Stromal cell of bone marrow (primary cell): ENCODE results near the gene SHMT1.
"Not testable (repeated sequence)": the region's sequence is repeated elsewhere in the genome, so short reads cannot be mapped to it uniquely, and the experiment has no call there.

Experiments
- DNase-seq: peaks from one replicate; pipeline ENCODE4 v3.0.0-alpha.2; 2012; ENCODE audit warnings: low read depth

SHMT1 gene

DNA sequence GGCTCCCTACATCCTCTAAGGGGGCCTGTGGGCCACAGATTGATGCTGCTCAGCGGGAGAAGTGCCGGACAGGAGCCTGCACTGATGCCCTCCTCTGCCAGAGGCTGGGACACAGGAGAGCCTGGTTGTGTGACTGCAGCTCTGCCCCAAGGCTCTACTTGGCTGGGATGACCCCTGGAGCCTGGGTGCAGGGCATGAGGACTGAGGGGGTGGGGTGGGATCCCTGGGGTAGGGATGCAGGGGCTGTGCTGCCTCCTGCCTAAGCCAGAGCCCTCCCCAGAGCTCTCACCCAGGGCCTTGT is 14.8 kb upstream of the SHMT1 start:
- no peak for DNase-seq

DNA sequence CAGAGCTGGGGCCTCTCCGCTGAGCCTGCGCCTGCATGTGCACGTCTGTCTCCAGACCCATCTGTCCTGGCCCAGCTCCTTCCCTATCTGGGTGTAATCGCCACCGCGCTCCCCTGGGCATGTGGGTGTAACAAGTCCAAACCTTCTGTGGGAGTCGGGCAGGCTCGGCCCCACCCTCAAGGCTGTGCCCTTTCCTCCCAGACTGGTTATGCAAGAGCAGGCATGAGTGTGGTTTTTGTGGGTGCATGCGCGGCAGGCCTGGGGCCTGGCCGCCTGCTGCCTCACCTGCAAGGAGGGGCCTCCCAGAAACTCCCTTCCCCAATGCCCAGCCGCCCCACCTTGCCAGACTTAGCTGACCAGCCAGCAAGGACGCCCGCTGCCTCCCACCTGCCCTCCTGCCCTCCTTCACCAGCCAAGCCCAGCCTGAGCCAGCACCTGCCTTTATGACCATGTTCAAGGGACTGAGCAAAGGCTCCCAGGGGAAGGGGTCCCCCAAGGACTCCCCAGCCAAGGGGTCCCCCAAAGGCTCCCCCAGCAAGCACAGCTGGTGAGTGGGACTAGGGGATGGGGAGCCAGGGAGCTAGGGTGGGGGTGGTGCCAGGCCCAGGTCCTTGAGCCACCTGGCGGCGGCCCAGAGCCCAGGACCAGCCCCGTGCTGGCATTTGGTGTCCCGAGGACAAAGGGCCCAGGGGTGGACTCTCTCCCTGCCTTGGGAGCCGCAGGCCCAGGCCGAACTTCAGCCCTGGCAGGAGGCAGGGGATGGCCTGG is 14.3 kb upstream of the SHMT1 start, which contains the start of gene EVPLL:
TSS of gene EVPLL (plus strand) at position 342 of the 768 bp plus-strand sequence. CDS start 3,160 bp downstream, outside the sequence.
- DNase-seq, result no peak

DNA sequence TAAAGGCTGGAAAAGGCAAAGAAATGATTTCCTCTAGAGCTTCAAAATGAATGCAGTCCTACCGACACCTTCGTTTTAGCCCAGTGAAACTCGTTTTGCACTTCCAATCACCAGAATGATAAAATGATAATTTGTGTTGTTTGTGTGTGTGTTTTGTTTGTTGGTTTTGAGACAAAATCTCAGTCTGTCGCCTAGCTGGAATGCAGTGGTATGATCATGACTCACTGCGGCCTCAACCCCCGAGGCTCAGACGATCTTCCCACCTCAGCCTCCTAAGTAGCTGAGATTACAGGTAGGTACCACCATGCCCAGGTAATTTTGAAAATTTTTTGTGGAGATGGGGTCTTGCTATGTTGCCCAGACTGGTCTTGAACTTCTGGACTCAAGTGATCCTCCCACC is 10.9 kb upstream of the SHMT1 start:
- DNase-seq, result no peak

DNA sequence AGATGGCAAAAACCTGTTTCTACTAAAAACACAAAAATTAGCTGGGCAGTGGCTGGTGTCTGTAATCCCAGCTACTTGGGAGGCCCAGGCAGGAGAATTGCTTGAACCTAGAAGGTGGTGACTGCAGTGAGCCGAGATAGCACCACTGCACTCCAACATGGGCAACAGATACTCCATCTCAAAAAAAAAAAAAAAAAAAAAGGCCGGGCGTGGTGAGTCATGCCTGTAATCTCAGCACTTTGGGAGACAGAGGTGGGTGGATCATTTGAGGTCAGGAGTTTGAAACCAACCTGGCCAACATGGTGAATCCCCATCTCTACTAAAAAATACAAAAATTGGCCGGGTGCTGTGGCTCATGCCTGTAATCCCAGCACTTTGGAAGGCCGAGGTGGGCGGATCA is 9.8 kb upstream of the SHMT1 start:
- not testable (repeated sequence) for DNase-seq

DNA sequence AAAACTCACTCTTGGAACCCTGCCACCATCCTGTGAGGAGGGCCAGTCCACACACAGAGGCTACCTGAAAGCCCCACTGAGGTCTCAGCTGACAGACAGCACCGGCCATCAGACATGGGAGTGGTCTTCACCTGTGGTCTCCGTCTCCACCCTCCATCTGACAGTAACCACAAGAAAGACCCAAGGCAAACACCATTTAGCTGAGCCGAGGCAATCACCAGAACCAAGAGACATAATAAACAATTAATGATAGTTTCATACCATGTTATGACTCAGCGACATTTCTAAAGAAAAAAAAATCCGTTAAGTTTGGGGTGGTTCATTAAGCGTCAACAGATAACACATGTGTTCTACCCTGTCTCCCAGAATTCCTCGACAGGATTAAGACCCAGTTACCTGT is 8.1 kb upstream of the SHMT1 start:
- DNase-seq, result no peak

DNA sequence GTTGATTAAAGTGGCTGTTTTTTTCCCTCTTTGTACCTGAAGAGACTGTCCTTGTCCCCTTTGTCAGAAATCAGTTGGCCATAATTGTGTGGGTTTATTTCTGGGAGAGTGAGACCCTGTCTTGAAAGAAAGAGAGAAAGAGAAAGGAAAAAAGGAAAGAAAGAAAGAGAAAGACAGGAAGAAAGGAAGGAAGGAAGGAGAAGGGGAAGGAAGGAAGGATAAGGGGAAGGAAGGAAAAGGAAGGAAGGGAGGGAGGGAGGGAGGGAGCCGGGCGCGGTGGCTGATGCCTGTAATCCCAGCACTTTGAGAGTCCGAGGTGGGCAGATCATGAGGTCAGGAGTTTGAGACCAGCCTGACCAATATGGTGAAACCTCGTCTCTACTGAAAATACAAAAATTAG is 7.4 kb upstream of the SHMT1 start:
- no peak for DNase-seq

DNA sequence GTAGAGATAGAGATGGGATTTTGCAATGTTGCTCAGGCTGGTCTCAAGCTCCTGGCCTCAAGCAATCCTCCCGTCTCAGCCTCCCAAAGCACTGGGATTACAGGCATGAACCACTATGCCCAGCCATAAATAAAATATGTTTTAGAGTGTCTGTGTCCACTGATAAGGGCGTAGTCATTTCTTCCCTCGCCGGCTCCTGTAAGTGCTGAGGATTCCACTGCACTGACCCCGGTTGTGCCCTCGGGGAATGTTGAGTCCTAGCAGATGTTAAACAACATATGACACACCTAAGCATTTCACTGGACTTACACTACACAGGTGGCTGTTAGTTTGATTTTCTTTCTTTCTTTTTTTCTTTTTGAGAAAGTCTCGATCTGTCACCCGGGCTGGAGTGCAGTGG is 5.6 kb upstream of the SHMT1 start:
- DNase-seq, result no peak

DNA sequence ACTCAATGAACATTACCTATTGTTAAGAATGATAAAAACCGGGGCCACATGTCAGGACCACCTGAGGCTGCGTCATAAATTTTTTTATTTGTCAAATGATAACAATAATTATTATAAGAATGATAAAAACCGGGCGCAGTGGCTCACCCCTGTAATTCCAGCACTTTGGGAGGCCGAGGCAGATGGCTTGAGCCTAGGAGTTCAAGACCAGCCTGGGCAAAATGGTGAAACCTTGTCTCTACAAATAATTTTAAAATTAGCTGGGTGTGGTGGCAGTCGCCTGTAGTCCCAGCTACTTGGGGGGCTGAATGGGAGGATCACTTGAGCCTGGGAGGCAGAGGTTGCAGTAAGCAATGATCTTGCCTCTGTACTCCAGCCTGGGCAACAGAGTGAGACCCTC is 816 bp upstream of the SHMT1 start:
- DNase-seq, result no peak

DNA sequence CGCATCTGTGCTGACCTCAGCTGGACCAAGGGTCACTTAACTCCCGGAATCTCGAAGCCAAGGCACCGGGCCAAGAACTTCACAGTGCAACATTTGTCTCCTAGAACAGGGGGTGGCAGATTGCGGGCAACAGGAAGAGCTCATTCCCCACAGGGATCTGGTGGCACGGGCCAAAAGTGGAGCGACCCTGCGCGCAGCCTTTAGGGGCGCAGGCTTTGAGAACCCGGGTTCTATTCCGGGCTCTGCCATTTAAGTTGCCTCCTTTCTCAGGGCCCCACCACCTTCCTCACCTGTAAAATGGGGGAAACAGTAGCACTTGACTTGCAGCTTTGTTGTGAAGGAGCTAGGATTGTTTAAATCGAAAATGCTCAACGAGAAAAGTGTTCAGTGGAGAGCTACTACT is 651 bp downstream of the SHMT1 start:
- DNase-seq, result no peak

DNA sequence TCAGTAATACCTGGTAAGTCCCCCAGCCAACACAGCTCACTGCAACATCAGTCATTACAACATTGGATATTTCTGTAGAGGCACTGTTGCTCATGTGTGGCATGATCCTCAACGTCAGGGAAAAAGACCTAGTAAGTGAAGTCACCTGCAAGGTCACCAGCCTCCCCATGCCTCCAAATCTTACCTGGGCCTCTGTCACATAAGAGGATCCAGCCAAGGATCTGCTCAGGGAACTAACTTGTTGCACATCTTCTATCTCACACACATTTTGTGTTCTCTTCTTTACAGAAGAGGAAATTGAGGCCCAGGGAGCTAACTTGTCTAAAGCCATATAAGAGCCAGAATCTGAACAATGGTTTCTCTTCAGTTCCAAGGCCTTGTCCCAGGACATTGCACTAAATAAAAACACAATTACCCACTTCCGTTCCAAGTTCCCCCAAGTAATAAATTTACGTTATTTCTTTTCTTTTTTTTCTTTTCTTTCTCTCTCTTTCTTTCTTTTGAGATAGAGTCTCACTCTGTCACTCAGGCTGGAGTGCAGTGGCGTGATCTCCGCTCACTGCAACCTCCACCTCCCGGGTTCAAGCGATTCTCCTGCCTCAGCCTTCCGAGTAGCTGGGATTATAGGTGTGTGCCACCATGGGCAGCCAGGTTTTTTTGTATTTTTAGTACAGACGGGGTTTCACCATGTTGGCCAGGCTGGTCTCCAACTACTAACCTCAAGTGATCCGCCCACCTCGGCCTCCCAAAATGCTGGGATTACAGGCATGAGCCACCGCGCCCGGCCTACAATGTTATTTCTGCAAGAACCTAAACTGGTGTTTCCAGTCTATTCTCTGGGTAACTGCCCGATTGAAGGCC is 1.3 kb downstream of the SHMT1 start:
- DNase-seq, result no peak

DNA sequence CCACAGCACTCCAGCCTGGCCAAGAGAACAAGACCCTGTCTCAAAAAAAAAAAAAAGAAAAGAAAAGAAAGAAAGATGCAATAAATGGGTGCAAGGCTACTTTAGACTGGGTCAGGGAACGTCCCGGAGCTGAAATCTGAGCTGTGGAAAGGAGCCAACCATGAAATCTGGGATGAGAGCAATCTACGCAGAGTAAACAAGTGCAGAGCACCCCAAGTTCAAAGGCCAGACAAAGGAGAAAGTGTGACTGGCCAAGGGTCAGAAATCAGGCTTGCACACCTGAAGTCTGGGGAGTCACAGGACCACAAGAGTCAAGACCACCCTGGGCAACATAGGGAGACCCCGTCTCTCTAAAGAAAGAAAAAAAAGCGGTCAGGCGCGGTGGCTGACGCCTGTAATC is 2.8 kb downstream of the SHMT1 start:
- no peak for DNase-seq

DNA sequence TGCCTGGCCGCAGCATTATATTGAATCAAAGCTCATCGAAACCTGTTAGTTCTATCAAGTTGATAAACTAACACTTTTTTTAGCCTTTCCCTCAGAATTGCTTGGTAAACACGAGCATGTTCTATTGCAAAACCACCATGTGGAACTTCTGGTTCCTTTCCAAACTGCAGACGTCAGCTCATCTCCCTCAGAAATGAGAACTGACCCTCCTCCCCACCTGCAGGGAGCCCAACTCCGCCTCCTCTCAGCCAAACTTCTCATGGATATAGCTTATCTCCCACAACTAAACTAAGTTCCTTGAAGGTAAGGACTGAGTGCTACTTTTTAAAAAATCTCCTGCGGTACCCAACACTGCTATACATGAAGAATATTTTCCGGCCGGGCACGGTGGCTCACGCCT is 6.7 kb downstream of the SHMT1 start:
- DNase-seq, result peak; percentile 25

DNA sequence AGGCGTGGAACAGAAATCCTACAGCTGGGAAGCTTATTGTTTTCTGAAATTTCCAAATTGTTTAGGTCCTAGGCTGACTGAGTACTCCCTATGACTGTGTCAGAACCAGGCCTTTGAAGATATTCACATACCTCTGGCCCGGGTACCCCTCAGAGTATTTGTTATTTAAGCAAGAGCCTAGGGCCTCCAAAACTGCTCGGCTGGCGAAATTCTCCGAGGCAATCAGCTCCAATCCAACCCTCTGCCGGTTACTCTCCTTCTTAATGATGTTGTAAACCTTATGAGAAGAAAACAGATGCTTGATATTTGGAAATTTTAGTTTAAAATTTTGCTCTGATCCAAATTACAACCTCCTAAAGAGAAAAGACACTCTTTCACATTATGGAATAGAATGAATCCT is 9.8 kb downstream of the SHMT1 start:
- no peak for DNase-seq

DNA sequence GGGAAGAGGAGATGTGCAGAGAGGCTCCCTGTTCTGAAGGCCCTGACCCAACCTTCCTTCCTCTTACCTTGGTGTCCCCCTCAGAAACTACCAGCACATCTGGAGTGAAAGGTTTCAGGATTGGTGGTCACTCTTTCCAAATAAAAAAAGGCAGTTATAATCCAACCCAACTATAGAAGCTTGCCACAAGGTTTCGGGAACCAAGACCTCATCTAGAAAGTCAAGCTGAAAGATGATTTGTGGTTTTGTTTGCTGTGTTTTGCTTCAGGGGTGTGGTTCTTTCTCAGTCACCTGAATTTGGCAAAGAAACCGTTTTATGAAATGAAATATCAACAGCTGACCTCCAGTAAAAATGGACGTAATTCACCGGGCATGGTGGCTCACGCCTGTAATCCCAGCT is 19.3 kb downstream of the SHMT1 start:
- no peak for DNase-seq

DNA sequence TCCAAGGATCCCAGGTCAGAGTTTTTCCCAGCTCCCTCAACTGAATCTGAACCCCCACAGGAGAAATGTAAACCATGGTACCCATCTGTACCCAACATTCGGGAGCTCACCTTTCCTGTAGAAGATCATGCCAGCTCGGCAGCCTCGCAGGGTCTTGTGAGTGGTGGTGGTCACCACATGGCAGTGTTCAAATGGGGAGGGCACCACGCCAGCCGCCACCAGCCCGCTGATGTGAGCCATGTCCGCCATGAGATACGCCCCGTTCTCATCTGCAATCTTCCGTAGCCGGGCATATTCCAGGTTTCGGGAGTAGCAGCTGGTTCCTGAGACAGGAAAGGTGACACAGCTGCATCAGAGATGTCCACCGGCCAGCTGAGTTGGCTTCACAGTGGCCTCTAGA is 23.4 kb downstream of the SHMT1 start:
- no peak for DNase-seq

DNA sequence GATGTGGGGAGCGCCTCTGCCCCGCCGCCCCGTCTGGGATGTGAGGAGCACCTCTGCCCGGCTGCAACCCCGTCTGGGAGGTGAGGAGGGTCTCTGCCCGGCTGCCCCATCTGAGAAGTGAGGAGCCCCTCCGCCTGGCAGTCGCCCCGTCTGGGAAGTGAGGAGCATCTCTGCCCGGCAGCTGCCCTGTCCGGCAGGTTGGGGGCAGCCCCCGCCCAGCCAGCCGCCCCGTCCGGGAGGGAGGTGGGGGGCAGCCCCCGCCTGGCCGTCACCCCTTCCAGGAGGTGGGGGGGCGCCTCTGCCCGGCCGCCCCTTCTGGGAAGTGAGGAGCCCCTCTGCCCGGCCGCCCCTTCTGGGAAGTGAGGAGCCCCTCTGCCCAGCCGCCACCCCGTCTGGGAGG is 25.2 kb downstream of the SHMT1 start:
- DNase-seq, result not testable (repeated sequence)

DNA sequence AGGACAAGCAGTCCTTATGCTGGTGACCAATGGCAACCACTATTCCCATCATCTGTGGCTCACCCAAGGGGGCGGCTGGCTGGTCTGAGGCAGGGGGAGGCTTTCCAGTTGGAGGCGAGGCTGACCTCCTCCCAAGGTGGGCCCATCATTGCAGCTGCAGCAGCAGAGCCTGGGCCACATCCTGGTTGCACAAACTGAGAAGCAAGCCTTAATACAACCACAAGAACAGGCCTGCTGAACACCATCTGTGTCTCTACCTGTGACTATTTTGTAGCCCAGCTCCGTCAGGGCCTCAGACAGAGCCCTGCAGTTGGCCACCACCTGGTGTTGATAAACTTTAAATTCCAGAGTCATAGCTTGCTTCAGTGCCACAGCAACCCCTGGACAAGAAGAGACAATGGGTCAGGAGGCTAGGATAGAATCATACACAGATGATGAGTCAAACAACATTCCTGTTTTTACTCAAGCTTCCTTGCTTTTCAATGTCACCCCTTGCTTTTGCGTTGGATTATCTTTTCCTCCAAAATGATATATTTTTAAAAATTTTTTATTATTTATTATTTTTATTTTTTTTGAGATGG is 30.4 kb downstream of the SHMT1 start:
- DNase-seq, result no peak

DNA sequence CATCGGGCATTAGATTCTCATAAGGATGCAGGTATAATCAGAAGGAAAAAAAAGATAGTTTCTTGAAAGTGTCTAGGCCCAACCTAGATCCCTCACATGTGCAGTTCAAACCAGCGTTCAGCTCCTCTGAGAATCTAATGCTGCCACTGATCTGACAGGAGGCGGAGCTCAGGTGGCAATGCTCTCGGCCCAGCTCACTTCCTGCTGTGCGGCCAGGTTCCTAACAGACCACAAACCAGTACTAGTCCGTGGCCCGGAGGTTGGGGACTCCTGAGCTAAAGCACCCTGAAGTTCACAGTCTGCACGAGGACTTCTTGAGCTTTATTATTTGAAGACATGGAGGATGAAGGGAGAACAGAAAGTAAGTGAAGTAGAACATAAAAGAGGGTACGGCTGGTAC is 31.5 kb downstream of the SHMT1 start:
- DNase-seq, result no peak

DNA sequence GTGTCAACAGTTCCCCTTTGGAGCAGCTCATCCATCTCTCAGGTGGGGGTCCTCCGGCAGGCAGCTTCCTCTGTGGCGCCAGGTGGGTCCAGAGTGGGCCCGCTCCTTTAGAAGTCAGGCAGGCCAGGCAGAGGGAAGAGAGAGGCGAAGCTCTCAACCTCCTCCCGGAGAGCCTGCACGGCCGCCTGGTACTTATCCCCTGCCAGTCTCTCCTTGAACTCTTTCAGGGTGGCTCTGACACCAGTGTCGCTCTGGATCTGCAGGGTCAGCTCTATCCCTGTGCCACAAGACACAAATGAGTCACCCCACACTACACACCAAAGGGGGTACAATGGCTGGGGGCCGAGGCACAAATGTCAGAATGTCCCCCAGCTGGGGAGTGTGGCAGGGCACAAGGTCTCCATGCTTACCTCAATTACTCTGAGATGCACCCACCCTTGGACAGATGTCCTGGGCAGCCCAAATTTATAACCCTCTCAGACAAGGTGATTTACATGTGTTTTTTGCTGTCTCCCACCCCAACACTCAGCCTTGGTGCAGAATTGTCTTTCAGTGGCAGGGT is 34.6 kb downstream of the SHMT1 start:
- DNase-seq, result no peak

DNA sequence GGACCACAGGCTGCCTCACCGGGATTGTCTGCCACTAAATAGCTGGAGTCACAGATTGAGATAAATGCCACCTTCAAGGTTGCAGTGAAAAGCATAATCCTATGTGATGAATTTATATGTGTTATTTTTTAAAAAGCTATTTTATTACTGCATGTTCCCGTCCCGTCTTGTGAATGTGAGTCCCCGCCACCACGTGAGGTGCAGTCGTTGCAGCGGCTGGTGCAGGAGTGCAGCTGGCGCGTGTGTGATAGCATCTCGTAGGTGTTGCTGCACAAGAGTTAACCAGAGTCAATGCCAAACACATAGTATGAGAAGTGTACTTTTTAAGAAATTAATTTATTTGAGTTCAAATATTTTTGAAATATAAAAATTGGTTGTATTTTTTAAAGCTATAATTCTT is 35.8 kb downstream of the SHMT1 start:
- no peak for DNase-seq

DNA sequence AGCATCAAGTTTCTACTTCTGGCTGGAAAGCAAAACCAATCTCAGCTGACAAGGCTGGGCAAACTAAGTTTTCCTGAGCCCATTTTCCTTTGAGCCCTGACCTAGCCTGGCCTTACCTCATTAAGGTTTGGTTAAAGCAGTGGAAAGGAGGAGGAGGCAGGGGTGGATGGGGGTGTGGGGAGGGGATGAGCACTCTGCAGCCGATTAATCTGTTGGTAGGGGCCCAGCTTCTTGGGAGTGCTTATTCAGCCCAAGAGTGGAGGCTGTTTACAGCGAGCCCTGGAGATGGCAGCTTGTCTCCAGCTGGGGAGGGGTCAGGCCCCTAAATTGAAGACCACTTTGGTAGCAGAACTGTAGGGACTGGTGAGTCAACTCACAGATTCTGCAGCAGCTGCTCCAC is 36.3 kb downstream of the SHMT1 start:
- DNase-seq, result no peak

DNA sequence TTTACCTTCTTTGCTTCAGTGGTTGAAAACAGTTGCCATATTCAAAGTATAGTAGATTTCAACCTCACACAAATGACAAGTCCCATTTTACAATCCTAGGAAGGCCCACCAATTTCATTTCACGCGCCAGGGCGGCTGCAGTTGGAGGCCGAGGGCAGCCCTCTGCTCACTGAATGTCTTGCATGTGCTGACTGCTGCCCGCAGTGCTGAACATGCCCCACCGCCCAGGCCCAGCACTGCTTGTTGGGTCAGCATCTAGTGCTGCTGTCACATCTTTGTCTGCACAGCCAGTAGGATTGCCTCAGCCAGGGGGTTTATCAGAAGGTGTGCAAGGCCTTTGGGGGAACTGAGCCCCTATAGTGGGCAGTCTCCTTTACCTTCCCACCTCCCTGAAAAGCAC is 36.8 kb downstream of the SHMT1 start:
- DNase-seq, result no peak

DNA sequence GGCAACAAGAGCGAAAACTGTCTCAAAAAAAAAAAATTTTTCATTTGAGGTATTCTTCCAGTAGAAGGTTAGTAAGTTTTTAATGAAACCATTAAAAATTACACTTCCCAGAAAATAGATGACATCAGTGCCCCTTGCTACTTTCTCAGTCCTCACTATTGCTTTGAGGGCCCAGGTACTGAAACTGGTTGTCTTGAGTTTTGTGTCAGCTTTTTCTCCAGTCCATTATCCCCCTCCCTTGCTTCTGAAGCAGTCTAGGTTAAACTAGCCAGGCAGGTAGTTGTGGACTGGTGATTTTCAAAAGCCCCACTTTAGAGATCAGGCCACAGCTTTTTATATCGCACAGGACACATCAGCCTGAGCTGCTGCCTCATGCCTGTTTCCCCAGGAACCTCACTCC is 37.3 kb downstream of the SHMT1 start:
- no peak for DNase-seq
